Mesothelial cell of epicardium (in vitro differentiated cells): ENCODE data around the gene NRM. TPM values are rescaled to one million over a fixed set of nuclear protein-coding genes. Genes with fewer than 3 reads are reported as not detected.
"Not testable (repeated sequence)": the region's sequence is repeated elsewhere in the genome, so short reads cannot be mapped to it uniquely, and the experiment has no call there.

Experiments
- DNase-seq, 2 experiments: peaks; one replicate each; pipeline ENCODE4 v3.0.0; 2021; ENCODE audit warnings: low spot score in 2 of 2; ENCODE audit not compliant: unreplicated experiment in 2 of 2
- H3K27ac Mint-ChIP-seq: 2 replicates; pipeline ENCODE4 v1.8.0; 2021; ENCODE audit warnings: mixed read lengths
- H3K27me3 Mint-ChIP-seq: 2 replicates; pipeline ENCODE4 v1.8.0; 2021; ENCODE audit warnings: low read depth, mixed read lengths
- H3K36me3 Mint-ChIP-seq: 2 replicates; pipeline ENCODE4 v1.8.0; 2021; ENCODE audit warnings: mixed read lengths
- H3K4me1 Mint-ChIP-seq: 2 replicates; pipeline ENCODE4 v1.8.0; 2021; ENCODE audit warnings: mixed read lengths
- H3K4me3 Mint-ChIP-seq: 2 replicates; pipeline ENCODE4 v1.8.0; 2021; ENCODE audit warnings: mild to moderate bottlenecking, moderate library complexity, mixed read lengths
- H3K9me3 Mint-ChIP-seq: 2 replicates; pipeline ENCODE4 v1.8.0; 2021; ENCODE audit warnings: mixed read lengths
- total RNA-seq: library from RNA; stranded (reverse); gene quantifications from 3 replicates; pipeline ENCODE4 v1.2.1, GENCODE V29; 2021
- TF ChIP-seq, protein P1 (sequence below): fragments of 200-600 bp; sonication (generic); IDR thresholded peaks from one replicate; pipeline ENCODE4 v1.5.0; 2021; ENCODE audit warnings: antibody characterized with exemption; ENCODE audit not compliant: unreplicated experiment

Gene NRM
- total RNA-seq, 1 donor from 2014 or later, result 36.1 TPM

- Mint-ChIP-seq H3K27ac (no peak overlapping the region), H3K27me3 (no peaks in the 10 kb centered on the region), H3K4me3 (no peak overlapping the region), H3K4me1 (no peaks in the 10 kb centered on the region), H3K36me3 (peaks cover 40% of the 10 kb centered on the region), H3K9me3 (no peaks in the 10 kb centered on the region)
- TF ChIP-seq, protein P1, sequence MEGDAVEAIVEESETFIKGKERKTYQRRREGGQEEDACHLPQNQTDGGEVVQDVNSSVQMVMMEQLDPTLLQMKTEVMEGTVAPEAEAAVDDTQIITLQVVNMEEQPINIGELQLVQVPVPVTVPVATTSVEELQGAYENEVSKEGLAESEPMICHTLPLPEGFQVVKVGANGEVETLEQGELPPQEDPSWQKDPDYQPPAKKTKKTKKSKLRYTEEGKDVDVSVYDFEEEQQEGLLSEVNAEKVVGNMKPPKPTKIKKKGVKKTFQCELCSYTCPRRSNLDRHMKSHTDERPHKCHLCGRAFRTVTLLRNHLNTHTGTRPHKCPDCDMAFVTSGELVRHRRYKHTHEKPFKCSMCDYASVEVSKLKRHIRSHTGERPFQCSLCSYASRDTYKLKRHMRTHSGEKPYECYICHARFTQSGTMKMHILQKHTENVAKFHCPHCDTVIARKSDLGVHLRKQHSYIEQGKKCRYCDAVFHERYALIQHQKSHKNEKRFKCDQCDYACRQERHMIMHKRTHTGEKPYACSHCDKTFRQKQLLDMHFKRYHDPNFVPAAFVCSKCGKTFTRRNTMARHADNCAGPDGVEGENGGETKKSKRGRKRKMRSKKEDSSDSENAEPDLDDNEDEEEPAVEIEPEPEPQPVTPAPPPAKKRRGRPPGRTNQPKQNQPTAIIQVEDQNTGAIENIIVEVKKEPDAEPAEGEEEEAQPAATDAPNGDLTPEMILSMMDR, result no peak
- DNase-seq, result no peak
These were observed 25.6 kb downstream of the NRM start for GRCh38 chr6:30664994-30665767.

DNA sequence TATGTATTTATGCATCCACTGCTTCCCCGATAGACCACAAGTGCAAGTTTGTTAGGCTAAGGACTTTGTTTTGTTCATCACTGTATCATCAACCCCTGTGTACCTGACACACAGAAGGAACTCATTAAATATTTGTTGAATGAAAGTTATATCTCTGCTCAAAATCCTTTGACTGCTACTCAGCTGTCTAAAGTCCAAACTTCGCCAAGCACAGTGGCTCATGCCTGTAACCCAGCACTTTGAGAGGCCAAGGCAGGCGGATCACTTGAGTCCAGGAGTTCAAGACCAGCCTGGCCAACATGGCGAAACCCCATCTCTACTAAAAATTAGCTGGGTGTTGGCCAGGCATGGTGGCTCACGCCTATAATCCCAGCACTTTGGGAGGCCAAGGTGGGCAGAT is 32.9 kb downstream of the NRM start:
- not testable (repeated sequence) for H3K27ac Mint-ChIP-seq, H3K27me3 Mint-ChIP-seq, H3K4me3 Mint-ChIP-seq, H3K4me1 Mint-ChIP-seq, H3K9me3 Mint-ChIP-seq, DNase-seq
- peaks cover 55% of the 10 kb centered on the region for H3K36me3 Mint-ChIP-seq

GRCh38 chr6:30657454-30657853 is 33.3 kb downstream of the NRM start:
- no peak overlapping the region for H3K4me3 Mint-ChIP-seq
- no peak overlapping the region for H3K27ac Mint-ChIP-seq
- H3K4me1 Mint-ChIP-seq, result no peaks in the 10 kb centered on the region
- H3K36me3 Mint-ChIP-seq, result peaks cover 53% of the 10 kb centered on the region
- H3K9me3 Mint-ChIP-seq, result no peaks in the 10 kb centered on the region
- TF ChIP-seq, protein P1, result no peak
- no peaks in the 10 kb centered on the region for H3K27me3 Mint-ChIP-seq
- no peak for DNase-seq

DNA sequence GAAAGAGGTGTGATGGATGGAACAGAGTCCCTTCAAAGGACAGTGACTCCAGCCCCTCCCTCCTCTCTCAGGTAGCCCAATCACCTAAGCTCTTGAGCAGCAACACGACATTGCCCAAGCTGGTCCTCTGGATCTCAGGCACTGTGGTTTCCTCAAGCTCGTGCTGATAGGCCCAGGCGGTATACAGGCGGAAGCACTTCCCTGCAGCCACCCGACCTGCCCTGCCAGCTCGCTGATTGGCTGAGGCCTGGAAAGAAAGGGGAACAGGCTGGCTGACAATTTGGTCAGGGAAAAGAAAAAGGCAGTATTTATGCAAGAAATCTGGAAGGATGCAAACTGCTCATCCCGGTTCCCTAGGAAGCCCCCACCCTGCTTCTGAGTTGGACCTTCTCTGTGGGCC is 34.3 kb downstream of the NRM start:
- Mint-ChIP-seq H3K9me3 (no peaks in the 10 kb centered on the region), H3K27me3 (no peaks in the 10 kb centered on the region), H3K36me3 (peaks cover 50% of the 10 kb centered on the region), H3K4me3 (no peak overlapping the region), H3K27ac (no peak overlapping the region), H3K4me1 (no peaks in the 10 kb centered on the region)
- TF ChIP-seq, protein P1, result no peak
- DNase-seq, result no peak

GRCh38 chr6:30655743-30656094 is 35.1 kb downstream of the NRM start:
- no peak for DNase-seq
- no peak overlapping the region for H3K4me3 Mint-ChIP-seq
- no peaks in the 10 kb centered on the region for H3K27me3 Mint-ChIP-seq
- TF ChIP-seq, protein P1, result no peak
- H3K36me3 Mint-ChIP-seq, result peaks cover 51% of the 10 kb centered on the region
- H3K27ac Mint-ChIP-seq, result no peak overlapping the region
- H3K9me3 Mint-ChIP-seq, result no peaks in the 10 kb centered on the region
- no peaks in the 10 kb centered on the region for H3K4me1 Mint-ChIP-seq

DNA sequence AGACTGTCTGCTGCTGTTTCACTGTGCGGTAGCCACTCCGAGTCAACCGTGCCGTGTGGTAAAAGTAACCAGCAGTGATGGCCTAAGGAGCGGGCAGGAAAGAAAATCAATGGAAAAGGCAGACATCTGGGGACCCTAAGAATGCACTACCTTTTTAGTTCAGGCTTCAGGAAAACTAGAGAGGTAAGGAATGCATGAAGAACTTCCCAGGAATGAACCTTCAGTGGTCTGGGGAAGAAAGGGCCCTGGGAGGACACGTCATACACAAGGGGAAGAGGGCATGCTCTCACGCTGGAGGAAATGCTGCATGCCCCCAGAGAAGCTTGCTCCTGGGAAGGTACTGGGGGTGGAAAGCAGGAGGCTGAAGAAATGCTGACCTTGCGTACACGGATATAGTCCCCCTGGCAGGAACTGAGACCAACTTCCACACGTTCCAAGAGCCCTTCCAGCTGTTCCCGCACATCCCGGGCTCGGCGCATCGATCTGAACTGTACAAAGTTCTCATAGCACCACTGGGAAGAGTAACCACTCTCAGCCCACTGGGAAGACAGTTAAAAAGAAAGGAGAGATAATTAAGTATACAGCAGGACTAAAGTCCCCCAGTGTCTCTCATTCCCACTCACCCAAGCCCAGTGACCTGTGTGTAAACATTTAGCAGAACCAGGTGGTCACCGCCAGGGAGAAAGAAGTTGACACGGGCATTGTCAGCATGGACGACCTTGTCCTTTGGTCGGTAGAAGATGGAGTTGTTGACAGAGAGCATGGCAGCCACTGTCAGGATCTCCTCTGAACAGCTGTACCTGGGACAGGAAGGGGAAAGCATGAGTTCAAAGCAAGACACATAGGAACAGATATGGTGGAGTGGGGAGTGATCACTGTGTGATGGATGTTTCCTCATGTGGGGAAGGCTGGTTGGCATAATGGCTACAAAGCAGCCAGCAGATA is 35.7 kb downstream of the NRM start:
- no peak for DNase-seq
- no peak overlapping the region for H3K4me3 Mint-ChIP-seq
- no peak overlapping the region for H3K27ac Mint-ChIP-seq
- H3K27me3 Mint-ChIP-seq, result no peaks in the 10 kb centered on the region
- H3K4me1 Mint-ChIP-seq, result no peaks in the 10 kb centered on the region
- H3K36me3 Mint-ChIP-seq, result peaks cover 49% of the 10 kb centered on the region
- TF ChIP-seq, protein P1, result no peak
- no peaks in the 10 kb centered on the region for H3K9me3 Mint-ChIP-seq
